Measurements from ENCODE around the gene ABCF1. TPM values are rescaled to one million over a fixed set of nuclear protein-coding genes. Genes with fewer than 3 reads are reported as not detected.
"Not testable (repeated sequence)": the region's sequence is repeated elsewhere in the genome, so short reads cannot be mapped to it uniquely, and the experiment has no call there.

Gene ABCF1
- 10 to 100 TPM; 69.3 to 77.9 (median 73.6) TPM for polyA plus RNA-seq (ENCODE audit: insufficient read length in 3 of 3)
- long read RNA-seq, donor 1, partial matches to known transcripts = 0 of 2 reads
- long read RNA-seq, donor 1, other reads (novel, unspliced or antisense) = 0 of 2 reads
- long read RNA-seq, donor 2, partial matches to known transcripts = 5 of 9 reads
- long read RNA-seq, donor 2, other reads (novel, unspliced or antisense) = 0 of 9 reads
- long read RNA-seq, donor 3 = 0 reads
- long read RNA-seq, donor 4, partial matches to known transcripts = 0 of 1 reads
- long read RNA-seq, donor 4, other reads (novel, unspliced or antisense) = 0 of 1 reads
- long read RNA-seq, donor 5 = 0 reads
- long read RNA-seq, donor 6, partial matches to known transcripts = 0 of 1 reads
- long read RNA-seq, donor 6, other reads (novel, unspliced or antisense) = 0 of 1 reads
- long read RNA-seq, donor 7, partial matches to known transcripts = 6 of 7 reads
- long read RNA-seq, donor 7, other reads (novel, unspliced or antisense) = 0 of 7 reads
- long read RNA-seq, donor 8, partial matches to known transcripts = 5 of 5 reads
- long read RNA-seq, donor 8, other reads (novel, unspliced or antisense) = 0 of 5 reads
- long read RNA-seq, donor 9, partial matches to known transcripts = 19 of 20 reads
- long read RNA-seq, donor 9, other reads (novel, unspliced or antisense) = 0 of 20 reads
- long read RNA-seq, donor 10, partial matches to known transcripts = 57 of 63 reads
- long read RNA-seq, donor 10, other reads (novel, unspliced or antisense) = 6 of 63 reads
- long read RNA-seq, donor 11, partial matches to known transcripts = 5 of 5 reads
- long read RNA-seq, donor 11, other reads (novel, unspliced or antisense) = 0 of 5 reads
- long read RNA-seq, donor 12, partial matches to known transcripts = 5 of 9 reads
- long read RNA-seq, donor 12, other reads (novel, unspliced or antisense) = 0 of 9 reads
- long read RNA-seq, donor 13, partial matches to known transcripts = 20 of 21 reads
- long read RNA-seq, donor 13, other reads (novel, unspliced or antisense) = 0 of 21 reads
- long read RNA-seq, donor 14, partial matches to known transcripts = 48 of 52 reads
- long read RNA-seq, donor 14, other reads (novel, unspliced or antisense) = 0 of 52 reads
- long read RNA-seq, donor 15, partial matches to known transcripts = 0 of 2 reads
- long read RNA-seq, donor 15, other reads (novel, unspliced or antisense) = 0 of 2 reads
- long read RNA-seq, donor 16, partial matches to known transcripts = 0 of 3 reads
- long read RNA-seq, donor 16, other reads (novel, unspliced or antisense) = 0 of 3 reads

DNA sequence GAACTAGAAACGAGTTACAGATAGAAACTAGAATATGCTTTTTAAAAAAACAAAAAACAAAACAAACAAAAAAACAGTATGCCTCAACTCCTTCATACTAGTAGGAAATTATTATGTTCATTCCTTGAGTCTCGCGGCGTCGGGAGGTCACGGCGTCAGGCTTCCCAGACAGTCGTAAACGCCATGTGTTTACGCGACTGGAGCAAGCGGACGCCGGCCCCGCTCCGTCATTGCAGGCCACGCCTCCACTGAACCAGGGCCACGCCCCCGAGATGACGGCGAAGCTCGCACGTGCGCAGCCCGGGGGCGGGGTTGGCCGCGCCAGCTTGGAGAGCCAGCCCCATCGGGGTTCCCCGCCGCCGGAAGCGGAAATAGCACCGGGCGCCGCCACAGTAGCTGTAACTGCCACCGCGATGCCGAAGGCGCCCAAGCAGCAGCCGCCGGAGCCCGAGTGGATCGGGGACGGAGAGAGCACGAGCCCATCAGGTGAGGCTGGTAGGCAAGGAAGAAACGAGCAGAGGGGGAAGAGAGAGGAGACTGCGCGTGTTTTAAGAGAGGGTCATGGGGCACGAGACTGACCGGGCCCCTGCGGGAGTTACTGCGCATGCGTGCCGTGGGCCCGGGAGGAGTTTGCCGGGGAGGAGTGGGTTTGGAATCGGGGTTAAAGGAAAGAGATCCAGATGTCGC is at the start of gene ABCF1:
TSS of gene ABCF1 (plus strand) at position 368 of the 687 bp plus-strand sequence. CDS start at position 414, 46 bp downstream.
- peak; percentile 97 for DNase-seq

DNA sequence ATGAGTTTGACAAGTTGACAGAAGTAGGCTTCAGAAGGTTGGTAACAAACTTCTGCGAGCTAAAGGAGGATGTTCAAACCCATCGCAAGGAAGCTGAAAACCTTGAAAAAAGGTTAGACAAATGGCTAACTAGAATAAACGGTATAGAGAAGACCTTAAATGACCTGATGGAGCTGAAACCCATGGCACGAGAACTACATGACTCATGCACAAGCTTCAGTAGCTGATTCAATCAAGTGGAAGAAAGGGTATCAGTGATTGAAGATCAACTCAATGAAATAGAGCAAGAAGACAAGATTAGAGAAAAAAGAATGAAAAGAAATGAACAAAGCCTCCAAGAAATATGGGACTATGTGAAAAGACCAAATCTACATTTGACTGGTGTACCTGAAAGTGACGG is 49.3 kb upstream of the ABCF1 start:
- not testable (repeated sequence) for DNase-seq

DNA sequence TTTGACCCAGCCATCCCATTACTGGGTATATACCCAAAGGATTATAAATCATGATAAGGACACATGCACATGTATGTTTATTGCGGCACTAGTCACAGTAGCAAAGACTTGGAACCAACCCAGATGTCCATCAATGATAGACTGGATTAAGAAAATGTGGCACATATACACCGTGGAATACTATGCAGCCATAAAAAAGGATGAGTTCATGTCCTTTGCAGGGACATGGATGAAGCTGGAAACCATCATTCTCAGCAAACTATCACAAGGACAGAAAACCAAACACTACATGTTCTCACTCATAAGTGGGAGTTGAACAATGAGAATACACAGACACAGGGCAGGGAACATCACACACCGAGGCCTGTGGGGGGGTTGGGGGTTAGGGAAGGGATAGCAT is 44.8 kb upstream of the ABCF1 start:
- DNase-seq = not testable (repeated sequence)

DNA sequence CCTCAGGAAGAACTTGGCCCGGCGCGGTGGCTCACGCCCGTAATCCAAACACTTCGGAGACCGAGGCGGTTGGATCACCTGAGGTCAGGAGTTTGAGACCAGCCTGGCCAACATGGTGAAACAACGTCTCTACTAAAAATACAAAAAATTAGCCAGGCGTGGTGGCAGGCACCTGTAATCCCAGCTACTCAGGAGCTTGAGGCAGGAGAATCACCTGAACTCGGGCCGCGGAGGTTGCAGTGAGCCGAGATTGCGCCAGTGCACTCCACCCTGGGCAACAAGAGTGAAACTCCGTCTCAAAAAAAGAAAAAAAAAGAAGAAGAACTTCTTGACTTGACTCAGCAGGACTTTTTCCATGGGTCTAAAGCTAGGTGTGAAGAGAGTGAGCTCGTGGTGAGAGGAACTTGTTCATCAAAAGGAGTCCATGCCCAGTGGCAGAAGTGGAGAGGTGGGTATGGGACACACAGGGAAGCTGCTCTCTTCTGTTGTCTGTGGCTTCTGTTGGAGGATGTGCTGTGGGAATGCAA is 41.8 kb upstream of the ABCF1 start:
- DNase-seq = not testable (repeated sequence)

DNA sequence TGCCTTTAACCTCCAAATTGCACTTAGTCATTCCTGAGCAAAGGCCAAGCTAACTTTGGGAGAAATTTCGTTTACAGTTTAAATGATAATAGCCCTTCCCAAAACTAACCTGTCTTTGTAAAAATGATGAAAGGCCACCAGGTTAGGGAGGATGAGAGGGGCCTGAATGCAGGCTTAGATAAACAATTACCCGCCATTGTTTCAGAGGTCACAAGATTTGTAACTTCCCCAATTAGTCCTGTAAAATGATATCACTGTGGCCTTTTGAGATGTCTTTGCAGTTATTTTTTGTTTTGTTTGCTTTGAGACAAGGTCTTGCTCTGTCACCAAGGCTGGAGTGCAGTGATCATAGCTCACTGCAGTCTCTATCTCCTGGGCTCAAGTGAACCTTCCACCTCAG is 41.2 kb upstream of the ABCF1 start:
- no peak for DNase-seq

DNA sequence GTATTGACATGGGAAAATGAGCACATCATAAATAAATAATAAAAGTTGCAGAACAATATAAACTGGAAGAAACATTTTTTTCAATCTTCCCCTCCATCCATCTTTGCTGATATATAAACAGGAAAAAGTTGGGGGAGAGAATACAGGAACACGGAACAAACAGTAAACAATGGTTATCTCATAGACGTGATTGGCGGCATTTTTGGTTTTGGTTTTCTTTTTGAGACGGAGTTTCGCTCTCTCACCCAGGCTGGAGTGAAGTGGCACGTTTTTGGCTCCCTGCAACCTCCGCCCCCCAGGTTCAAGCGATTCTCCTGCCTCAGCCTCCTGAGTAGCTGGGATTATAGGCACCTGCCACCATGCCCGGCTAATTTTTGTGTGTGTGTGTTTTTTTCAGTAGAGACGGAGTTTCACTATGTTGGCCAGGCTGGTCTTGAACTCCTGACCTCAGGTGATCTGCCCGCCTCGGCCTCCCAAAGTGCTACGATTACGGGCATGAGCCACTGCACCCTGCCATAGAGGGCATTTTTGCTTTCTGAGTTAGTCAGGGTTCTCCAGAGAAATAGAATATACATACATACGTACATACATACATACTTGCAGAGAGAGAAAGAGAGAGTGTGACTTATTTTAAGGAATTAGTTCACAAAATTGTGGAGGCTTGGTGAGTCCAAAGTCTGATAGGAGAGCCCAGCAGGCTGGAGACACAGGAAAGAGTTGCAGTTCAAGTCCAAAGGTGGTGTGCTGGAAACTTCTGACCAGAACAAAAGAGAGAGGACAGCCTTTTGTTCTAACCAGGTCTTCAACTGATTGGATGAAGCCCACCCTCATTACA is 37.6 kb upstream of the ABCF1 start:
- no peak for DNase-seq

DNA sequence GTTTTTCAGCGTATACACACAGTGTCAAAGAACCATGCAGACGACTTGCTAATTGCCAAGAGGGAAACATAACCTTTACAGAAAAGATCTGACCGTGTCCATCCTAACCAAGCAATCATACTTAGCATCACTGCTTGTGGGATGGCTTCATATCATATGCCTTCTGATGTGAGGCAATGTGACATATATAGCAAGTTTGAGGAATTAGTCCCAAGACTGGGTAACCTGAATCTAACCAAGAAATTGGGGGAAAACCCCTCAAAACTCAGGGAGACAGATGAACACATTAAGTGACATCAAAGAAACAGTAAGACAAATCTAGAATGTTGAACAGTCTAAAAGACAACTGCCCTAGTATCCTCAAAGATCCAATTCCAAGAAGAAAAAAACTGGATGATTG is 33.3 kb upstream of the ABCF1 start:
- DNase-seq = no peak

DNA sequence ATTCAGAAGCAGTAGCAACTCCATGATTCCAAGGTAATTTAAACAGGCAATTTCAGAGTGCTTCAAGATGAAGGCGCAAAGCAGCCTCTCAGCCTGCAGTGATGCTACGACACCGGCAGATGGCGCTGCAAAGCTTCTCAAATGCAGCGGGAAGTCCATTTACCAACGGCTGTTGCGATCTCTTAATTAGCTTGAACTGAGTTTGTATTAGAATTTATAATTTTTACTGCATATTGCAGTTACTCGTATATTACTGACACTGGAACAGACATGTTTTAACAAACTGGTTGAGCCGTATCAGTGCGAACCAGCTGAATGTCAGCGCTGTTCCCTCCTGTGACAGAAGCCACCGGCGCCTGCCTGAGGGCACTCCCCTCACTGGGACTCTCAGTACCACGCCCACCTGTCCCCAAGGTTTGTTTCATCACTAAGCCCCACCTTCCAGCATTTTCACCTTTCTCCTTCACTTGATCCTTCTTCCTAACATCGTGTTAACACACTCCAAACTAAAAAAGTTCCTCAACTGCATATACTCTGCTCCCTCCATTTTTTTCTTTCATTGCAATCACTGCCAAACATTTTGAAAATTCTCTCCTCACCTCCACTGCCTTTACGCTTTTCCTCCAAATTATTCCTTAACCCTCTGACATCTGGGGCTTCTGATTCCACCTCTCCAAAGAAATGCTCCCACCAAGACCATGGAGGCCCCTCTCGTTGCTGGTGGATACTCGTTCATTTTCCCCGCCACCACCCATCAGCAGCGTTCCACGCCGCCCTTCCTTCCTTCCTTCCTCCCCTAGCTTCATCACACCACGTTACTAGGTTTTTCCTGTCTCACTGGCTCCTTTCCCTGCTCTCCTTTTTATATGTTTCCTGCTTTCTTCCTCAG is 29.5 kb upstream of the ABCF1 start:
- DNase-seq = peak; percentile 81

DNA sequence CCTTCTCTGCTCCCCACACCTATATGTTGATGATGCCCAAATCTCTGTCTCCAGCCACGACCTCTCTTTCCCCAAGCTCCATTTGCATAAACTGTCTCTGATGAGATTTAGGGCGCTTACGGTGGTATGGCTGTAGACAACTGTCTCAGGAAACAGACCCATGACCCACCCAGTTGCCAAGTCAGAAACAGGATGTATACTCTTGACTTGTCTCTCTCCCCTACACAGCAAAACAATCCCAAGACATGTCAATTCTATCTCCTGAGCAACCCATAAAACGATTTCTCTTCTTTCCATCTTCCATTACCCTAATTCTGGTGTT is 28.9 kb upstream of the ABCF1 start:
- no peak for DNase-seq

DNA sequence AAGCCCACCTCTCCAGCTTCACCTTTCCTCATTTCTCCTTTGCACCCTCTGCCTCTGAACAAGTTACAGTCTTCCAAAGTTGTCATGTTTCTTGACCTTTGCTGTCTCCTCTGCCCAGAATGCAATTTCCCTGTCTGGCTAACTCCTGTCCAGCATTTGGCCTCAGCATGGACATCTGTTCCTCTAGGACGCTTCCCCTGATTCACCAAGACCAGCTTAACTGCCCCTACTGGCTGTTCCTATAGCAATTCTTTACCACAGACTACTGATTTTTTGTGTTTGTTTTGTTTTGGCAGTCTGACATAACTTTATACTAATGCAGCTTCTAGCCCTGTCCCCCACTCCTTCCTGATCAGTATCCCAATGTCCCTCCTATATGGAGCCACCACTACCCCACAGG is 28.3 kb upstream of the ABCF1 start:
- no peak for DNase-seq

DNA sequence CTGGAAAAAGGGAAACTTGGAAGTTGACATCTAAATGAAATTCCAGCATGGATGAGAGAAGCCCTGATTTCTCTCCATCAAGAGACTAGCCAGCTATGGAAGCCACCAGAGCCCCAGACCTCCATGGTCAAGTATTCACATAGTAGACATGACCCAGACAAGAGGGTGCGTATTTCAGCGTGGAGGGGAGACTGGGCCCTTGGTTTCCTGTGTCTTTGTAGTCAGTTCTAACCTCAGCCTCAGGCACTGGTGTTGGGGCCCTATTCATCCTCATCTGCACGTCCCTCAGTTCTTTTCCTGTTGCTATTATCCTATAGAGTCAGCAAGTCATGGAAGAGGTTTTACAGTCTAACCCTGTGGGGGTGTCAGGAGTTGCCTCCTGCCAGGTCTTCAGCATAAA is 27.4 kb upstream of the ABCF1 start:
- no peak for DNase-seq

DNA sequence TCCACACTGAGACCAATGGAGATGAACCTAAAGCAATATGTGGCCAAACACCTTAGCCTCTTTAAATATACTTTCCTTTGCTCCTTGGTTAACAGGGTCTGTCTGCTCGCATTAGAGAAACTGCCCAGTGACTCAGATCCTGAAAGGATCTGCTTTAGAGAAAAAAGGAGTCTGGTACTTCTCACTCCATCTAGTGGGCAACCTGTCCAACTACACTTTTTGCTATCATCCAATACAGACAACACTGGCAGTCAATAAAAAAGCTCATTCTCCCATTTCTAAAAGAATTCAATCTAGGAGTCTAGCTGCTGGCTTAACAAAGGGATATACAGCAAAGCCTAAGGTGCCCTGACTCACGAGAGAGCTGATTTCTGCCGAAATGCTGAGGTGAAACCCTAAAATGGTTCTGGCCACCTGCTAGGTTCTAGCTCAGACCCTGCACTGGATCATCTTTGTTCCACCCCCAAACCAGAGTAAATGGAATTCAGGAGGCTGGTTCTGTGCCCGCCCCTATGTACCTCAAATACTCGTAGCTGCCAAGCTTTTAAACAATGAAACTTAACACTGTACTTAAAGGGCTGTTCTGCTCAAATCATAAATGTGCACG is 26.5 kb upstream of the ABCF1 start:
- DNase-seq = peak; percentile 38

DNA sequence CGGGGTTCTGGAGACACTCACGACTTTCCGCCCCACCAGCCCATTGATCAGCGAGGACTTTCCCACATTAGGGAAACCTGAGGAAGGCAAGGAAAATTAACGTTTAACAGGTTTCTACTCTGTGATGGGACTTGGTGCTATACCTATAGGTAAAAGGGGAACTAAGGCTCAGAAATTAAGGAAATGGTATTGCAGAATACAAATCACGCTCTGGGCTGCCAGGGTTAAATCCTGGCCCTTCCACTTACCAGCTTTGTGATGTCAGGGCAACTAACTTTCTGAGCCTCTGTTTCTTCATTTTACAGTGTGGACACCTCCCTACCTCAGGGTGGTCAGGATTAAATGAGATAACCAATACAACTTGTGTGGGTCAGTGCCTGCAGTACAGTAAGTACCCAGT is 23.8 kb upstream of the ABCF1 start:
- DNase-seq = no peak

DNA sequence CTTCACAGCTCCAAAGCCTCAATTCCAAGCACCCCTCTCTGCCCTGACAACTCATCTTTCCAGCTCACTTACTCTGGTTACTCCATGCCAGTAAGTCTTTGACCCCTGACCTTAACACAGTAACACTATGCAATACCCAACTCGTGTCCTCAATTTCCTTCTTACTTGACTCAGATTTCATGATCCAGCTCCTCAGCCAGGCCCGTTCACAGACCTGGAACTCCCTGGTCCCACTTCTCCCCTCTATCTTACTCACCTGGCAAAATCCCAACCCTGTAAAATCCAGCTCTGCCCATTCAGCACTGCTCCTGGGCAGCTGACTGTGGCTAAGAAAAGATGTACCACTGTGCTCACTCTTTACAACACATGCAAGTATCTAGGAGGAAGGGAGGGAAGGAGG is 22.9 kb upstream of the ABCF1 start:
- DNase-seq = no peak

DNA sequence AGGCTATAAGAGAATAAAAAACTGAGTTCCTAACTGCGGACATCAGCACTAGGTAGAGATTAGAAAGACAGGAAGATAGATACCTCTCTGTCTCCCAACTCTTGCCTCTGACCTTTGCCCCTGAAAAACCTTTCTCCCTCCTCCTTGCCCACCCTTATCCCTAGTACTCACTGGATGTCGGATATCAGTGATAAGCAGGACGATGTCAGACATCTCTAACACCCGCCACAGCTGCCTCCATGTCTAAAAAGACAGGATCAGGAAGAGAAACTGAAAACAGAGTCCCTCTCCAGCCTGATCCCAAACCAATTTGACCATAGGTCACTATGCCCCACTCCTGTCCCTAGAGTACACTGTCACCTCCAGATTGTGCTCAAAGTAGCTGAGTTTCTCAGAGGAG is 16.8 kb upstream of the ABCF1 start:
- no peak for DNase-seq

DNA sequence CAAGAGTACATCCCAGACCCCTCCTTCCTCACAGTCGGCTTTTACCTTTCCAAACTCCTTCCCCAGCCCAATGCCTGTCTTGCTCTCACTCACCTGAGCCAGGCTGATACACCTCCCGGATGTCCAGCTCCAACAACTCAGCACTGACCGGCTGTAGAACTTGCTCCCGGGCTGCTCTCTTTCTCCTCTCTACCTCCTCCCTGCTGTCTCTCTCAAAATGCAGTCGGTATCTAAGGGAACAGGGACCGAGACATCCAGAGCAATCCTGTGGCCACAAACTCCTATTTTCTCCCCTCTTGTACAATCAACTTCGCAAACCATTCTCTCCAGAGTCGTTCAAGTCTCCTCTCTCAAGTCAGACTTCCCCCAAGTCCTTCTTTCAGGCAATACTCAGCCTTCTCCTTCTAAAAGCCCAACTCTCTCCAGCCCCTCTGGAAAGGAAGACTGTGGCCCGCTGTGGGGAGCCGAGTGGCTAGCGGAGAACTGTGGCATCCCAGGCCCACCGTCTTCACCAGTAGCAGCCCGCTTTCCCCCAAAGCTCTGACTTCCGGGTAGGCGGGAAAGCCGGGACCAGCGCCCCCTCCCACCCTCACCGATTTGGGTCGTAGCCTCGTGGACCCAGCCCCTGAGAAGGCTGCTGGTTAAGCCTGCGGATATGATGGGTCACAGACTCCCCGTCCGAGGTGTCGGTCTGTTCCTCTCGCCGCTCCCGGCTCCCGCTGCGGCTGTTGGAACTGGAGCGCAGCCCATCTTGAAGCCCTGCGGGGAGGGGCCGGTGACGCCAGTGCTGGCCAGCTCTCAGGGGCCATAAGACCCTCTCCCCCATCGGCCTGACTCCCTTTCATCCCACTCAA is 16.1 kb upstream of the ABCF1 start:
- peak; percentile 64 for DNase-seq

DNA sequence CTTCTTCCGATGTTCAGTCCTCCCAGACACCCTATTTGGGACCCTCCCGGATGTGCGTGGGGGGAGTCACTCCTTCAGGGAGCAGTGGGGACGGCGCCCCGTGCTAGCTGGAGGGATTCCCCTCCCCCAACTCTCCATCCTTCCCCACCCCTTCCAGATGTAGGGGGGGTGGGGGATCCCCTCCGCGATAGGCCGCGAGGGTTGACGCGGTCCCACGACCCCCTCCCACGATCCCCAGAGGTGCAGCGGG is 15.5 kb upstream of the ABCF1 start:
- DNase-seq = no peak
